Activated CD8-positive, alpha-beta T cell treated with anti-CD3 and anti-CD28 coated beads, Interleukin-2, amount 10 ng/mL, durations not matched to agents 7 days and 5 days (primary cell): ENCODE results near the gene EXT2. TPM values are rescaled to one million over a fixed set of nuclear protein-coding genes. Genes with fewer than 3 reads are reported as not detected.

Experiments used
- ATAC-seq: fragments of 150-1000 bp; cut with Tn5 transposase; one replicate; pipeline ENCODE4 v1.10.0; 2021; ENCODE audit warnings: moderate library complexity
- CTCF ChIA-PET: fragments of 350-600 bp; sonication (Branson Sonifier 250); formaldehyde crosslinking; loops from one replicate; lab custom pipeline; 2021; ENCODE audit warnings: antibody characterized with exemption; lab: Charles Lee
- POLR2A ChIA-PET: fragments of 350-600 bp; sonication (Branson Sonifier 250); formaldehyde crosslinking; loops from one replicate; lab custom pipeline; 2021; ENCODE audit warnings: antibody characterized with exemption; lab: Charles Lee
- DNase-seq: peaks from one replicate; pipeline ENCODE4 v3.0.0-alpha.2; 2020
- H3K27ac Mint-ChIP-seq: one replicate; pipeline ENCODE4 v1.8.0; 2021; ENCODE audit warnings: mild to moderate bottlenecking, mixed read lengths
- H3K27me3 Mint-ChIP-seq: one replicate; pipeline ENCODE4 v1.8.0; 2021; ENCODE audit warnings: low read depth, mixed read lengths
- H3K36me3 Mint-ChIP-seq: one replicate; pipeline ENCODE4 v1.8.0; 2021; ENCODE audit warnings: low read depth, mixed read lengths
- H3K4me1 Mint-ChIP-seq: one replicate; pipeline ENCODE4 v1.8.0; 2021; ENCODE audit warnings: low read depth, mixed read lengths
- H3K4me3 Mint-ChIP-seq: one replicate; pipeline ENCODE4 v1.8.0; 2021; ENCODE audit warnings: mild to moderate bottlenecking, mixed read lengths
- H3K9me3 Mint-ChIP-seq: one replicate; pipeline ENCODE4 v1.8.0; 2022; ENCODE audit warnings: mixed read lengths; ENCODE audit not compliant: insufficient read depth
- total RNA-seq, 2 experiments: library from RNA; stranded (reverse); gene quantifications; one replicate each; pipeline ENCODE4 v1.2.3, GENCODE V29; 2021

Gene EXT2
- total RNA-seq, 2 experiments from 2014 or later, result 18.4 to 22.5 TPM

GRCh38 chr11:44191322-44192016, 96.0 kb downstream of the EXT2 start:
- CTCF ChIA-PET, result no interaction called here
- no peak overlapping the region for H3K27ac Mint-ChIP-seq
- no peaks in the 10 kb centered on the region for H3K4me1 Mint-ChIP-seq
- no peak overlapping the region for H3K4me3 Mint-ChIP-seq
- POLR2A ChIA-PET, result no interaction called here
- peaks cover 15% of the 10 kb centered on the region for H3K9me3 Mint-ChIP-seq
- ATAC-seq, result no peak
- DNase-seq, result no peak
- H3K36me3 Mint-ChIP-seq, result peaks cover 25% of the 10 kb centered on the region
- no peaks in the 10 kb centered on the region for H3K27me3 Mint-ChIP-seq

GRCh38 chr11:44192017-44192385, 96.5 kb downstream of the EXT2 start:
- ChIA-PET CTCF (no interaction called here), POLR2A (no interaction called here)
- ATAC-seq (no peak), DNase-seq (no peak)
- H3K4me3 Mint-ChIP-seq, result no peak overlapping the region
- no peak overlapping the region for H3K27ac Mint-ChIP-seq
- H3K36me3 Mint-ChIP-seq, result peaks cover 28% of the 10 kb centered on the region
- no peaks in the 10 kb centered on the region for H3K4me1 Mint-ChIP-seq
- no peaks in the 10 kb centered on the region for H3K27me3 Mint-ChIP-seq
- H3K9me3 Mint-ChIP-seq, result peaks cover 15% of the 10 kb centered on the region

GRCh38 chr11:44192462-44193100, 97.1 kb downstream of the EXT2 start:
- DNase-seq (no peak), ATAC-seq (no peak)
- Mint-ChIP-seq H3K9me3 (peaks cover 15% of the 10 kb centered on the region), H3K27ac (no peak overlapping the region), H3K4me1 (no peaks in the 10 kb centered on the region), H3K27me3 (no peaks in the 10 kb centered on the region), H3K36me3 (peaks cover 25% of the 10 kb centered on the region), H3K4me3 (no peak overlapping the region)
- CTCF ChIA-PET, result no interaction called here
- POLR2A ChIA-PET, result no interaction called here

GRCh38 chr11:44193856-44194255, 98.4 kb downstream of the EXT2 start:
- POLR2A ChIA-PET, result no interaction called here
- Mint-ChIP-seq H3K4me1 (no peaks in the 10 kb centered on the region), H3K36me3 (peaks cover 24% of the 10 kb centered on the region), H3K9me3 (peaks cover 4% of the 10 kb centered on the region), H3K4me3 (no peak overlapping the region), H3K27ac (no peak overlapping the region), H3K27me3 (no peaks in the 10 kb centered on the region)
- DNase-seq, result no peak
- no peak for ATAC-seq
- CTCF ChIA-PET, result no interaction called here

- Mint-ChIP-seq H3K4me1 (no peaks in the 10 kb centered on the region), H3K9me3 (no peaks in the 10 kb centered on the region), H3K27me3 (no peaks in the 10 kb centered on the region), H3K4me3 (no peak overlapping the region), H3K27ac (no peak overlapping the region), H3K36me3 (peaks cover 15% of the 10 kb centered on the region)
- ChIA-PET POLR2A (no interaction called here), CTCF (interaction anchor here (1.7 kb wide), 1 partner anchor 12 kb away, joined by 3 read pairs; no protein-coding TSS in a partner anchor)
- ATAC-seq (no peak), DNase-seq (no peak)
Observed at GRCh38 chr11:44198146-44198724, 102.8 kb downstream of the EXT2 start.

- ATAC-seq (no peak), DNase-seq (no peak)
- Mint-ChIP-seq H3K9me3 (no peaks in the 10 kb centered on the region), H3K4me1 (no peaks in the 10 kb centered on the region), H3K36me3 (peaks cover 15% of the 10 kb centered on the region), H3K27me3 (no peaks in the 10 kb centered on the region), H3K27ac (no peak overlapping the region), H3K4me3 (no peak overlapping the region)
- ChIA-PET CTCF (no interaction called here), POLR2A (no interaction called here)
Observed at GRCh38 chr11:44199298-44199697, 103.8 kb downstream of the EXT2 start.

- Mint-ChIP-seq H3K27me3 (no peaks in the 10 kb centered on the region), H3K27ac (no peak overlapping the region), H3K36me3 (peaks cover 15% of the 10 kb centered on the region), H3K4me3 (no peak overlapping the region), H3K9me3 (no peaks in the 10 kb centered on the region), H3K4me1 (no peaks in the 10 kb centered on the region)
- POLR2A ChIA-PET, result no interaction called here
- no peak for DNase-seq
- no peak for ATAC-seq
- CTCF ChIA-PET, result interaction anchor here (0.9 kb wide), 1 partner anchor 98 kb away, joined by 5 read pairs; no protein-coding TSS in a partner anchor
Observed at GRCh38 chr11:44199816-44200215, 104.3 kb downstream of the EXT2 start.

- peaks cover 14% of the 10 kb centered on the region for H3K36me3 Mint-ChIP-seq
- CTCF ChIA-PET, result interaction anchor here (0.7 kb wide), 1 partner anchor 97 kb away, joined by 3 read pairs; no protein-coding TSS in a partner anchor
- ATAC-seq (no peak), DNase-seq (no peak)
- H3K4me1 Mint-ChIP-seq, result no peaks in the 10 kb centered on the region
- no peak overlapping the region for H3K4me3 Mint-ChIP-seq
- H3K27me3 Mint-ChIP-seq, result no peaks in the 10 kb centered on the region
- POLR2A ChIA-PET, result no interaction called here
- no peaks in the 10 kb centered on the region for H3K9me3 Mint-ChIP-seq
- no peak overlapping the region for H3K27ac Mint-ChIP-seq
Observed at GRCh38 chr11:44203270-44204043, 108.0 kb downstream of the EXT2 start.

- no peaks in the 10 kb centered on the region for H3K9me3 Mint-ChIP-seq
- ATAC-seq, result no peak
- peaks cover 15% of the 10 kb centered on the region for H3K36me3 Mint-ChIP-seq
- no peaks in the 10 kb centered on the region for H3K4me1 Mint-ChIP-seq
- H3K27ac Mint-ChIP-seq, result no peak overlapping the region
- no peaks in the 10 kb centered on the region for H3K27me3 Mint-ChIP-seq
- ChIA-PET CTCF (no interaction called here), POLR2A (no interaction called here)
- H3K4me3 Mint-ChIP-seq, result no peak overlapping the region
- no peak for DNase-seq
Observed at GRCh38 chr11:44205352-44205751, 109.9 kb downstream of the EXT2 start.

GRCh38 chr11:44205836-44206235, 110.4 kb downstream of the EXT2 start:
- H3K9me3 Mint-ChIP-seq, result no peaks in the 10 kb centered on the region
- H3K27me3 Mint-ChIP-seq, result no peaks in the 10 kb centered on the region
- H3K4me3 Mint-ChIP-seq, result no peak overlapping the region
- ChIA-PET POLR2A (no interaction called here), CTCF (no interaction called here)
- DNase-seq (no peak), ATAC-seq (no peak)
- H3K36me3 Mint-ChIP-seq, result peaks cover 16% of the 10 kb centered on the region
- H3K27ac Mint-ChIP-seq, result no peak overlapping the region
- H3K4me1 Mint-ChIP-seq, result no peaks in the 10 kb centered on the region

- DNase-seq (no peak), ATAC-seq (no peak)
- Mint-ChIP-seq H3K36me3 (peaks cover 17% of the 10 kb centered on the region), H3K9me3 (no peaks in the 10 kb centered on the region), H3K4me1 (no peaks in the 10 kb centered on the region), H3K27me3 (no peaks in the 10 kb centered on the region), H3K27ac (no peak overlapping the region), H3K4me3 (no peak overlapping the region)
- POLR2A ChIA-PET, result no interaction called here
- CTCF ChIA-PET, result interaction anchor here (0.6 to 0.7 kb wide), 2 partner anchors 114 to 296 kb away, joined by 3 to 5 read pairs; no protein-coding TSS in a partner anchor
Observed at GRCh38 chr11:44207292-44207691, 111.8 kb downstream of the EXT2 start.
